Breast epithelium (tissue), 3 donors: ENCODE results near the gene C12orf56.

Experiments used
- POLR2AphosphoS5 ChIP-seq, 3 donors: sonication (generic); formaldehyde crosslinking; IDR thresholded peaks; one replicate each; pipeline ENCODE4 v1.6.1; 2017; ENCODE audit warnings: antibody characterized with exemption in 3 of 3
- TF ChIP-seq, protein P1 (sequence below), 3 donors: fragments of 450-650 bp; IDR thresholded peaks; one replicate each; pipeline ENCODE4 v1.5.1; 2016 to 2017; ENCODE audit warnings: antibody characterized with exemption in 3 of 3, mild to moderate bottlenecking in 3 of 3, moderate library complexity in 3 of 3

DNA sequence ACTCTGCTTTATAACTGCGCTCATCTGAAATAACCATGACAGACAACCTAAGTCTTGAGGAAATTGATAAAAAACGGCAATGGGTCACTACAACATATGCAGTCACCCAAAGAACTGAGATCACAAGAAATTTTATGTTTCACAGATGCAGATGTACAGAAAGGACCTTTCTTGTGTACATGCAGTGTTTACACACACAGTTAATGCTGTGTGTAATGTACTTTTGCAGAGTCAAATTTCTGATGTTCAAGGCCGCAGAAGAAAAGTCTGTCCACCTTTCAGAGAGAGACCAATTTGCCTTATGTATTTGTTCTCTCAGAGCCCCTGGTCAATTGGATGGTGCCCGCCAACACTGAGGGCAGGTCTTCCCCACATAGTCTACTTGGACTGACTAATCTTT, 38.4 kb upstream of the C12orf56 start:
- TF ChIP-seq, protein P1, sequence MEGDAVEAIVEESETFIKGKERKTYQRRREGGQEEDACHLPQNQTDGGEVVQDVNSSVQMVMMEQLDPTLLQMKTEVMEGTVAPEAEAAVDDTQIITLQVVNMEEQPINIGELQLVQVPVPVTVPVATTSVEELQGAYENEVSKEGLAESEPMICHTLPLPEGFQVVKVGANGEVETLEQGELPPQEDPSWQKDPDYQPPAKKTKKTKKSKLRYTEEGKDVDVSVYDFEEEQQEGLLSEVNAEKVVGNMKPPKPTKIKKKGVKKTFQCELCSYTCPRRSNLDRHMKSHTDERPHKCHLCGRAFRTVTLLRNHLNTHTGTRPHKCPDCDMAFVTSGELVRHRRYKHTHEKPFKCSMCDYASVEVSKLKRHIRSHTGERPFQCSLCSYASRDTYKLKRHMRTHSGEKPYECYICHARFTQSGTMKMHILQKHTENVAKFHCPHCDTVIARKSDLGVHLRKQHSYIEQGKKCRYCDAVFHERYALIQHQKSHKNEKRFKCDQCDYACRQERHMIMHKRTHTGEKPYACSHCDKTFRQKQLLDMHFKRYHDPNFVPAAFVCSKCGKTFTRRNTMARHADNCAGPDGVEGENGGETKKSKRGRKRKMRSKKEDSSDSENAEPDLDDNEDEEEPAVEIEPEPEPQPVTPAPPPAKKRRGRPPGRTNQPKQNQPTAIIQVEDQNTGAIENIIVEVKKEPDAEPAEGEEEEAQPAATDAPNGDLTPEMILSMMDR (IDR thresholded peaks at IDR 0.05) = no peak
- TF ChIP-seq POLR2AphosphoS5 (IDR thresholded peaks at IDR 0.05) = no peak
